Astrocyte (in vitro differentiated cells and primary cell): ENCODE results near the gene ZNF839.

Experiments
- CTCF ChIP-seq: IDR thresholded peaks from 2 replicates; pipeline ENCODE4 v1.5.1; 2011; ENCODE audit warnings: low read depth, mild to moderate bottlenecking, inconsistent platforms, low read length, moderate library complexity; ENCODE audit not compliant: insufficient read depth
- EZH2 ChIP-seq: IDR thresholded peaks from 2 replicates; pipeline ENCODE4 v1.6.1; 2012; ENCODE audit warnings: mild to moderate bottlenecking, low read length, inconsistent platforms; ENCODE audit not compliant: insufficient read depth

GRCh38 chr14:102277874-102278630, 41.5 kb upstream of the ZNF839 start:
- no peak for TF ChIP-seq CTCF
- TF ChIP-seq EZH2, result no peak
